Heart right ventricle (tissue), 16 donors: Measurements from ENCODE around the gene OVCH2. TPM values are rescaled to one million over a fixed set of nuclear protein-coding genes. Genes with fewer than 3 reads are reported as not detected.

ENCODE experiments used
- ATAC-seq, 8 donors: fragments of 200-7000 bp; cut with Tn5 transposase; one replicate each; pipeline ENCODE4 v1.9.1; 2020; ENCODE audit warnings: mild to moderate bottlenecking in 8 of 8, moderate library complexity in 8 of 8, moderate number of reproducible peaks in 1 of 8
- DNase-seq, 2 donors: peaks; one replicate each; pipeline ENCODE4 v3.0.0-alpha.2; 2020
- H3K27ac ChIP-seq, 10 donors: fragments of 200-600 bp; sonication (generic) in 2 of 10; one replicate each; pipeline versions ENCODE4 v1.5.0 to v1.8.0; 2020 to 2022; ENCODE audit warnings: mild to moderate bottlenecking in 3 of 10
- H3K27me3 ChIP-seq, 7 donors: fragments of 200-600 bp; one replicate each; pipeline ENCODE4 v1.8.0; 2021 to 2022; ENCODE audit warnings: mild to moderate bottlenecking in 2 of 7
- H3K36me3 ChIP-seq, 9 donors: fragments of 200-600 bp; sonication (generic) in 1 of 9; one replicate each; pipeline versions ENCODE4 v1.5.0 to v1.8.0; 2020 to 2022; ENCODE audit warnings: mild to moderate bottlenecking in 2 of 9
- H3K4me1 ChIP-seq, 9 donors: fragments of 200-600 bp; sonication (generic) in 1 of 9; one replicate each; pipeline versions ENCODE4 v1.5.0 to v1.8.0; 2020 to 2022; ENCODE audit warnings: mild to moderate bottlenecking in 4 of 9
- H3K4me3 ChIP-seq, 10 donors: fragments of 200-600 bp; sonication (generic) in 2 of 10; one replicate each; pipeline versions ENCODE4 v1.5.0 to v1.8.0; 2020 to 2022; ENCODE audit warnings: mild to moderate bottlenecking in 7 of 10, moderate library complexity in 2 of 10
- H3K9me3 ChIP-seq, 11 donors: fragments of 200-600 bp in 10 of 11; sonication (generic) in 2 of 11; one replicate each; pipeline versions ENCODE4 v1.5.0 to v1.8.0; 2013 to 2022; ENCODE audit warnings: mild to moderate bottlenecking in 2 of 11, control low read depth in 1 of 11, moderate library complexity in 1 of 11
- CTCF ChIP-seq, 9 donors: fragments of 200-600 bp; sonication (generic) in 2 of 9; IDR thresholded peaks; one replicate each; pipeline versions ENCODE4 v1.5.0 to v1.8.0; 2021 to 2022; ENCODE audit warnings: antibody characterized with exemption in 9 of 9, mild to moderate bottlenecking in 5 of 9, moderate library complexity in 1 of 9
- WGBS, 2 donors: extraction: QIAGEN DNeasy Blood & Tissue Kit; methylation state at CpG; one replicate each; pipeline ENCODE4 v1.1.7; 2013; ENCODE audit warnings: inconsistent platforms in 1 of 2; 5-methylcytosine and 5-hydroxymethylcytosine counted together
- intact Hi-C, 10 donors: fragments of 100-400 bp; cut with DNase I; formaldehyde crosslinking; loops; one replicate each; pipeline versions ENCODE4 v1.11.1 to v1.14.2; 2022
- polyA plus RNA-seq, 2 donors: library from polyadenylated mRNA; stranded (reverse); fragments of 200-250 nt; gene quantifications; one replicate each; pipeline ENCODE4 v1.2.3, GENCODE V29; 2013
- total RNA-seq, 10 donors: library from RNA; stranded (reverse); fragmentation: NEBNext Ultra II Directional in 3 of 10; extraction: Animal tissue kit (Norgen Biotek cat#: 25700) in 3 of 10; gene quantifications; one replicate each; pipeline versions ENCODE4 v1.2.1 to v1.2.4, GENCODE V29; 2021 to 2023
- donor health status: Arrhythmogenic right ventricular cardiomyopathy.
- donor health status: ischemic (EF 13 %, LVEDD 7.1; RV severe dilation, severe dysfunction).
- donor health status: healthy with polysubstance abuse.
- donor health status: DM: no; HTN: yes; CAD: no.
- donor health status: DM: no; HTN: no; CAD: no.
- donor health status: ischemic (EF 25% LVEDD 6.9; RV normal size, moderate dysfunction).
- donor health status: ischemic (EF 25% LVEDD 5.7; RV mildly dilated, moderate dysfunction).
- donor health status: healthy.
- donor health status: DM: yes; HTN: yes; CAD: no.
- donor health status: Ischemic cardiomyopathy.
- donor health status: ischemic (EF 35%, LVEDD 5.7; RV mildly dilated, moderate dysfunction).
- donor health status: nonischemic (EF 11% LVEDD 7.7; RV severe dilation, severe dysfunction).
- donor health status: DM: yes; HTN: yes; CAD: no.
- donor health status: PGD.
- donor health status: ischemic (EF 29% LVEDD 5.4; RV normal size, mild dysfunction).
- donor health status: nonischemic (EF 23%, LVEDD 6.1; RV moderate dilation, normal function).

Gene OVCH2
- total and polyA plus RNA-seq, 12 donors, result not detected

GRCh38 chr11:7668464-7668863, 37.8 kb downstream of the OVCH2 start:
- TF ChIP-seq CTCF (IDR thresholded peaks at IDR 0.05), result no peak
- intact Hi-C loops, result loop anchor here in 5 of 10 donors (5.0 kb wide), 3 partner anchors 91 to 156 kb away; partner anchors contain the start of gene PPFIBP2 (in 1 of the 5)

GRCh38 chr11:7667460-7667859, 38.8 kb downstream of the OVCH2 start:
- Histone ChIP-seq H3K9me3 (no peaks in the 10 kb centered on the region), H3K36me3 (peaks cover 0 to 20% (median 0%) of the 10 kb centered on the region in 9 donors), H3K4me1 (peaks cover 0 to 3% (median under 1%) of the 10 kb centered on the region in 9 donors), H3K27me3 (peaks cover 0 to 13% (median 6%) of the 10 kb centered on the region in 7 donors), H3K4me3 (no peak overlapping the region), H3K27ac (no peak overlapping the region)
- 84% methylated on average over 2 of the region's 2 CpGs for WGBS, 2 donors
- DNase-seq (no peak), ATAC-seq (no peak)
- intact Hi-C loops, result loop anchor here in 5 of 10 donors (5.0 kb wide), 3 partner anchors 90 to 155 kb away; partner anchors contain the start of gene PPFIBP2 (in 1 of the 5)
- no peak for TF ChIP-seq CTCF (IDR thresholded peaks at IDR 0.05)

More at GRCh38 chr11:7668464-7668863, 37.8 kb downstream of the OVCH2 start:
- Histone ChIP-seq H3K27ac (no peak overlapping the region), H3K9me3 (no peaks in the 10 kb centered on the region), H3K4me3 (no peak overlapping the region), H3K27me3 (peaks cover 0 to 22% (median 16%) of the 10 kb centered on the region in 7 donors), H3K4me1 (peaks cover 4 to 13% (median 9%) of the 10 kb centered on the region in 9 donors), H3K36me3 (peaks cover 0 to 20% (median 0%) of the 10 kb centered on the region in 9 donors)
- ATAC-seq (no peak), DNase-seq (no peak)
- 67 to 73% methylated on average over 7 of the region's 7 CpGs for WGBS, 2 donors

GRCh38 chr11:7666292-7666866, 39.9 kb downstream of the OVCH2 start:
- intact Hi-C loops, result loop anchor here in 5 of 10 donors (5.0 kb wide), 3 partner anchors 89 to 154 kb away; partner anchors contain the start of gene PPFIBP2 (in 1 of the 5)
- 87 to 93% methylated on average over 7 of the region's 7 CpGs for WGBS, 2 donors
- no peak for TF ChIP-seq CTCF (IDR thresholded peaks at IDR 0.05)

GRCh38 chr11:7665473-7666291, 40.6 kb downstream of the OVCH2 start:
- peak; percentile 85 to 95 (median 92) for ATAC-seq
- 54% methylated on average over 20 of the region's 20 CpGs for WGBS, 2 donors
- H3K27me3 ChIP-seq, result peaks cover 0 to 3% (median 0%) of the 10 kb centered on the region in 7 donors
- H3K36me3 ChIP-seq, result peaks cover 0 to 20% (median 0%) of the 10 kb centered on the region in 9 donors
- H3K4me1 ChIP-seq, result peaks cover 0 to 3% (median 0%) of the 10 kb centered on the region in 9 donors
- TF ChIP-seq CTCF (IDR thresholded peaks at IDR 0.05), result peak; percentile 64 to 91 (median 81)
- H3K9me3 ChIP-seq, result no peaks in the 10 kb centered on the region
- no peak overlapping the region for H3K27ac ChIP-seq
- H3K4me3 ChIP-seq, result no peak overlapping the region
- intact Hi-C loops, result loop anchor here in 7 of 10 donors (2.0 to 5.0 kb wide), 5 partner anchors 88 to 153 kb away; partner anchors contain the start of gene PPFIBP2 (in 1 of the 7)
- DNase-seq, result peak; percentile 71 to 81

More at GRCh38 chr11:7666292-7666866, 39.9 kb downstream of the OVCH2 start:
- no peak for DNase-seq
- Histone ChIP-seq H3K27me3 (peaks cover 0 to 10% (median 0%) of the 10 kb centered on the region in 7 donors), H3K9me3 (no peaks in the 10 kb centered on the region), H3K4me3 (no peak overlapping the region), H3K36me3 (peaks cover 0 to 20% (median 0%) of the 10 kb centered on the region in 9 donors), H3K4me1 (peaks cover 0 to 3% (median 0%) of the 10 kb centered on the region in 9 donors), H3K27ac (no peak overlapping the region)
- no peak for ATAC-seq
